PFSK-1 (cell line): Measurements from ENCODE around the gene SELENOV.

Experiments used
- POLR2AphosphoS5 ChIP-seq: IDR thresholded peaks from 2 replicates; pipeline ENCODE4 v1.6.1; 2012; ENCODE audit warnings: low read depth, mild to moderate bottlenecking, control low read depth, low read length, moderate library complexity
- REST ChIP-seq, 2 experiments: IDR thresholded peaks; 2 replicates each; pipeline versions ENCODE4 v1.6.1 to v1.8.0; 2011 to 2012; ENCODE audit warnings: low read depth in 2 of 2, low read length in 2 of 2, control low read depth in 1 of 2, inconsistent platforms in 1 of 2, mild to moderate bottlenecking in 1 of 2, moderate library complexity in 1 of 2; ENCODE audit not compliant: insufficient read depth in 1 of 2
- TAF1 ChIP-seq: IDR thresholded peaks from 2 replicates; pipeline ENCODE4 v1.6.1; 2012; ENCODE audit warnings: low read length, control low read depth, borderline replicate concordance; ENCODE audit not compliant: insufficient read depth

DNA sequence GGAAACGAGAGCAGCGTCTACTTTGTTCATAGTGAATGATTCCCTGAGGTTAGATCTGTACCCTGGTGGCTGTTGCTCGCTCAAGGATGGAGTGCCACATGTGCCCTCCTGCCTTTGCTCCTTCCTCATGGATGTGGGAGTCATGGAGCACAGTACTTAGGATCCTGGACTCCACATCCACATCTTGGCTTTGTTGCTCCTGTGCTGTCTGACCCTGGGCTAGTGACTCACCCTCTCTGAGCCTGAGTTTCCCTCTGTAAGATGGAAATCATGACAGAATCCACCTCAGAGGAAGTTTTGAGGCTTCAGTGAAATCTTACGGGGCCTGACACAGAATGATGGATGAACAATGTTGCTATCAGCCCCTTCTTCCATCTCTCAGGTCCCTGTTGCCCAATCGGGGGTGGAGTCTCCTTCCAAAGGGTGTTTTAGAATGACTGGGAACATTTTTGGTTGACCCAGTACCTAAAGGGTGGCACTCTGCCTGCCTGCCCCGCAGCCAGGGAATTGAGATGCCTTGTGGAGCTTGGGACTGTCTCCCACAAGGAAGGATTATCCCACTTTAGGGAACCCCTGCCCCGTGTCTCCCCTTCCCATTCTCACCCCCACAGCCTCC, 44.1 kb upstream of the SELENOV start:
- no peak for TF ChIP-seq POLR2AphosphoS5
- no peak for TF ChIP-seq TAF1
- no peak for TF ChIP-seq REST (IDR thresholded peaks at IDR 0.05; ENCODE audit: insufficient read depth in 1 of 2, low read depth in 2 of 2, low read length in 2 of 2)
